HG02840 (cell line): ENCODE data around the gene MACROD2.
"Not testable (repeated sequence)": the region's sequence is repeated elsewhere in the genome, so short reads cannot be mapped to it uniquely, and the experiment has no call there.

Source experiments
- ATAC-seq: cut with Tn5 transposase; IDR thresholded peaks from one replicate; pipeline ENCODE4 v1.9.1; 2021; ENCODE audit warnings: mild to moderate bottlenecking, moderate library complexity, moderate number of reproducible peaks; ENCODE audit not compliant: unreplicated experiment, low FRiP score

Gene MACROD2

GRCh38 chr20:15100506-15101160 lies 1105.3 kb downstream of the MACROD2 start:
- no peak for ATAC-seq

DNA sequence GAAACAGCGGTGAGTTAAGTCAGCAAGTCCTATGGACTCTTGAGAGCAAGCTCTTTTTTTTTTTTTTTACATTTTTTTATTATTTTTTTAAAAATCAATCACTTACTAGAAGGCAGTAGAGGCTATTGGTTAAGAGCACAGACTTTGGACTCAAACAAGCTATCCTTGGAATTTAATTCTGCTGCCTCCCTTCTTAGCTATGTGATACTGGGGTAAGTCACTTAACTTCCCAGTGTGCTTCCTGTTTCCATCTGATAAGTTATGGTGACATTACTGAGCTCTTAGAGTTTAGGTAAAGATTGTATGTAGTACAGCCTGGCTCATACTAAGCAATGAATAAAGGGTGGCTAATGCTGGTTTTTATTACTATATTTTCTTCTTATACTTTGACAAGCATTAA lies 1112.6 kb downstream of the MACROD2 start:
- no peak for ATAC-seq

DNA sequence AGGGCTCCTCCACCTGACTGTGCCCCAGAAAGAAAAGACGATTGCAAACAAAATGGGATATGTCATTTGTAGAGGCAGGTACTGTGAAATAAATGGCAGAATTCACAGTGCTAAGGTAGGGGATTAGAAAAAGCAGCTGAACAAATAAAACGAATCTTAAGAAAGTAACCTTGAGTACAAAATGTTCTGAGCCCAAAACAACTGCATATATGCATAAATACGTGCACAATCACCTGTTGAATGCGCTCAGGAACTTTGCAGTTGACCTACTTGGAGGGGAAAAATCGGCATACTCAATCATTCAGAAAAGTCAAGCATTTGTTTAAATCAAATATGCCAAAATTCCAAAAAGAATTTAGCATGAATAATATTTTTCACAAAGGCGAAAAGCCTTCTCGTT lies 1114.2 kb downstream of the MACROD2 start:
- no peak for ATAC-seq

DNA sequence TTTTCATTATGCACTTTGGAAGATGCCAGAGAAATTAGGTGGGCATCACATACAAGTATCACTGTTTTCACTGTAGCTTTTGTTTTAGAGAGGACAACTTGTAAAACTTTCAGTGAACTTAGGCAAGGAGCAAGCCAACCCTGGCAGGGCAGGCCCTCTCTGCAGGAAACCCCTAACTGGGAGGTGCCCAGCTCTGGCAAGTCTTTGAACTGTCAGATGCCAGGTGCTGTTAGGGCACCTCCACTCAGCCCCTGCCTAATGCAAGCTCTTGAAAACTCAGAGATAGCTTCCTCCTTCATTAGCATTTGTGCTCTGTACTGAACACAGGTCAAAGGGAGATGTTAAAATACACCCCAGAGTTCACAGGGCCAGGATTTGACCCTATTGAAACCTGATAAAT lies 1116.3 kb downstream of the MACROD2 start:
- no peak for ATAC-seq

- no peak for ATAC-seq
These were observed 1117.9 kb downstream of the MACROD2 start for GRCh38 chr20:15113144-15113773.

DNA sequence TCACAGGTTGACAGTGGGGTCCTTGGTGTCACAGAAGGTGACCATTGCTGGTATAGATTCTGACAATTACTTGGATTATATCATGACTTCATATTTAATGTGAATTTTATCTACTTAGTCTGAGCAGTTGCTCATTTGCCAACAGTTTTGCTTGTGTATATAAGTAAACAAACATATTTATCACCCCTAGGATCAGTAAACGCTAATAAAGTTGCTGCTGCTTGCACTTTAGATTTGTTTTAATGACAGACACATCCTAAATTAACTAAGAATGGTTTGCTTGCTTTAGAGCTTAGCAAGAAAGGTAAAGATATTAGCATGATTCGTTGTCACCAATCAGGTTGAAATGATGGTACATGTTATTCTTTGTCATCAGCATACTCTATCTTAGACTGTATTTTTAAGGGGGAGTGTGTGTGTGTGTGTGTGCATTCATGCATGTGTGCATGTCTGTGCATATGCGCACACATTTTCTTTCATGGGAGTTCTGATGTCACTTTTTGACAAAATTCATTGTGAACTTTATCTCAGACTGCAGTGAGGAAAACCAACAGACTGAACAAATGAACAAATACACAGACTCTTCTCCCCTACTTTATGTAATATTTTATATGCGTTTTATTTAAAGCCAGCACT lies 1124.7 kb downstream of the MACROD2 start:
- no peak for ATAC-seq

GRCh38 chr20:15122613-15123012 lies 1127.3 kb downstream of the MACROD2 start:
- ATAC-seq = no peak

DNA sequence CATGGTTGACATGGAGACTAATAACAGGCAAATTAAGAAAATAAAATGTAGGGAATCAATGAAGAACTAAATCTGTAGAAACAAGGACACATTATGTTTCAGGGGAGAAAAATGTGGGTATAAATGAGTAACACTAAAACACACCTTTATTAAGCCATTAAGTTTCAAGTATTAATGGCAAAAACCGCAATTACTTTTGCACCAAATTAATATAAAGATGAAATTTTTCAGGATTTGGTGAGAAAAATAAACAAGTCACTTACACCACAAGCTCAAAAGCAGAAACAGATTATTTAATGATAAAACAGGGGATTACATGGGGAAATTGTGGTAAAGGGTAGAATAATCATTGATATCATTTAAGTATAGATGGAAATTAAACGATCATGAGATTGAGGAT lies 1135.9 kb downstream of the MACROD2 start:
- no peak for ATAC-seq

- no peak for ATAC-seq
These were observed 1143.3 kb downstream of the MACROD2 start for GRCh38 chr20:15138548-15139126.

GRCh38 chr20:15139522-15139921 lies 1144.2 kb downstream of the MACROD2 start:
- ATAC-seq = no peak

DNA sequence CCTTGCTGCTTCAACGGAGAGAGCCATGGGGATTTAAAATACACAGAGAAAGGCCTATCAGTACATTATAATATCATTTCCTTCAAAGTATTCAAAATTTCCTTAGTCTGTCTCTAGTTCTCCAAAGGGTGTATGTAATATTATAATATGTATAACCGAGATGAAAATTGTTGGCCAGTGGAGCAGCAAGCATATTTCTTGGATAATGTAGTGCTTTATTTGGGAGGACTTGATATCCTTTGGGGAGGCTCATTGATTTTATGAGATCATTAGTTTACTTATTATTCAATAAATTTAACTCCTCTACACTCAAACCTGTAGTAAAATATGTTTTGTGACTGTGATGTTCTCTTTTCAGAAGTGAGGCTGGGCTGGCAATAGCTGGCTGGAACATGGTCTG lies 1145.0 kb downstream of the MACROD2 start:
- ATAC-seq = no peak

DNA sequence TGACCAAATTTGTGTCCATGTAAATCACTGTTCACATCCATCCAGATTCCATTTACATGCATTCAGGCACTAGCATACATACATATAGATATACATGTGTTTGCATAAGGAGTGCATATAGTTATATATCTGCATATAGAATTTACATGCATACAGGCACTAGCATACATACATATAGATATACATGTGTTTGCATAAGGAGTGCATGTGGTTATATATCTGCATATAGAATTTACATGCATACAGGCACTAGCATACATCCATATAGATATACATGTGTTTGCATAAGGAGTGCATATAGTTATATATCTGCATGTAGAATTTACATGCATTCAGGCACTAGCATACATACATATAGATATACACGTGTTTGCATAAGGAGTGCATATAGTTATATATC lies 1145.6 kb downstream of the MACROD2 start:
- not testable (repeated sequence) for ATAC-seq

GRCh38 chr20:15141861-15142260 lies 1146.5 kb downstream of the MACROD2 start:
- ATAC-seq = no peak

DNA sequence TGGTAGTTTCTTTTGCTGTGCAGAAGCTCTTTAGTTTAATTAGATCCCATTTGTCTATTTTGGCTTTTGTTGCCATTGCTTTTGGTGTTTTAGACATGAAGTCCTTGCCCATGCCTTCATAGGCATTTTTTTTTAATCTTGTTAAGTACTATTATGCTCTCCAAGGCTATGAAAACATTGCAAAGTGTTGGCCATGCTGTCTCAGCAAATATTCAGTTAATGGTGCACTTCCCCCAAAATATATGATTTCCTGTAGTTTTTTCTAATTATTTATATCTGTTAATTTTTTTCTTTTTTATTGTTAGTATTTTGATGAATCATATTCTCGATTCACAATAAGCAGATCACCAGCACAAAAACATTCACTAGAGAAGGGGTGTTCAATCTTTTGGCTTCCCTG lies 1148.2 kb downstream of the MACROD2 start:
- ATAC-seq = no peak

GRCh38 chr20:15144916-15145315 lies 1149.6 kb downstream of the MACROD2 start:
- no peak for ATAC-seq

DNA sequence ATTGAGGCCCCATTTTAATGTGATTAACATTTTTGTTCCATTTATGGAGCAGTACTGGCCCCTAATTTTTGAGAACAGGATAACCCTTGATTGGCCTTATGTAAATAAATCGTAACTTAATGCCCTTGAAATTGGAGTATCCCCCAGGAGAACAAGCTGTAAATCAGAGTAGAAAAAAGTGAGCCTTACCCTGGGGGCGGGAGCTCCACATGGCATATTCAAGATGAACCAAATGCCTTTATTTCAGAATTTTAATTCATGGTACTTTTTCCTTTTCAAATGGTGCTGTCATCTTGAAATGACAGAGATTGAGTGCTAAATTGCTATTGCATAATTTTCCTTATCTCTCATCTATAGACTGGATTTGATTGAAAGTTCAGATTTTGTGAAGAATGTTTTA lies 1151.6 kb downstream of the MACROD2 start:
- no peak for ATAC-seq

DNA sequence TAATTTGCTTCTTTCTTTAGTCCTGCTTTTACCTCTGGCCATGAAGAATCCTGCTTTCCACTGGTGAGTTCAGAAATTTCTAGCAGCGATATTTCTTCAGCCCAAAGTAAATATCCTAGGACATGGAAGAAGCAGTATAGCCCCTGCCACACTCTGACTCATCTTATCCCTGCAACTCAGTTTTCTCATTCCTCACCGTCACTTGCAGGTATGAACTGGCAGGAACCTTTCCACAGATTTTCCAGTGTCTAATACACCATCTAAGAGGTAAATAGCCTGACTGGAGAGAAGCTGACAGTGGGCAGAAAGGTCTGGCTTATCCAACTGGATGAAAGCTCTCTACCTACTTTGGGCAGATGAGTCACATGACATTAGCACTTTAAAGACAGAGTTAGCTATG lies 1158.8 kb downstream of the MACROD2 start:
- ATAC-seq = no peak

- ATAC-seq = no peak
These were observed 1160.6 kb downstream of the MACROD2 start for GRCh38 chr20:15155848-15156401.

- ATAC-seq = no peak
These were observed 1163.2 kb downstream of the MACROD2 start for GRCh38 chr20:15158533-15158932.

- ATAC-seq = peak; percentile 63
These were observed 1166.8 kb downstream of the MACROD2 start for GRCh38 chr20:15162079-15162647.

- ATAC-seq = no peak
These were observed 1168.3 kb downstream of the MACROD2 start for GRCh38 chr20:15163632-15164031.
